Diencephalon (tissue), 1 donor: ENCODE measurements around the gene ZNF578. TPM values are rescaled to one million over a fixed set of nuclear protein-coding genes. Genes with fewer than 3 reads are reported as not detected.

ENCODE experiments used
- total RNA-seq: library from RNA; depleted of rRNA; stranded (reverse); fragments of >200 nt; gene quantifications from one replicate; pipeline ENCODE4 v1.2.3, GENCODE V29; 2014

Gene ZNF578
- total RNA-seq, result 32.5 TPM

DNA sequence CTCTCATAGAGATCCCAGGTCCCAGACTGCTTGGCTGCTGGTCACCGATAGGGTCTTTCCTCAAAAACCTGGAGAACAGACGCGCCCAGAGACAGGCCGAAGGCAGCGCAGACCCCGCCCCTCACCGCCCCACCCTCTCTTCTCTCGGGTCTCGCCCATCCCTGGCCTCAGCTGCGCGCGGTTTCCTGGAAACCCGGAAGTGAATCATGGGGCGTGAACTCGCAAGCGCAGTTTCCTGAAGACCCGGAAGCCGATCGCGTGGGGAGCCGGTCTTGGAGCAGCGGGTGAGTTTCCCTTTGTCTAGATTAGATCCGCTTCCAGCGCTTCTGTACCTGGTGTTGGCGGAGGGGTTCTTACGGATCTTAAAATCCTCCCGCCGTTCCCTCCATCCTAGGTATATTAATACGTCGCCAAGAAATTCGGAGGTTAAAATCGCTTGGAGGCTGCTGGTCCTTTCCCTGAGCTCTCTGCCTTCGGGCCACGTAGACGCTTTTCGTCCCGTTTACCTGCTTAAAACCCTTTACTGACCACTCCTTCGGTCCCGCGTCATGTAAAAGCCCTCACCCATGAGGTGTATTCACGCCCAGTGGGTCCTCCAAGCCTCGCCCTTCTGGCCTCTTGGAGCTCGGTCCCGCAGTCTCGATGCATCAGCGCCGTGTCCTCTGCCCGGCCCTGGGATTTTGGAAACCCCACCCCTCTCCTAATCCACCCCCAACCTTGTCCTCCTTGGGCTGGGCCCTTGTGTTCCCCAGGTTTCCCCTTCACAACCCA is at the start of gene ZNF578:
Gene ZNF578 (plus strand): TSS at position 230 of the 771 bp plus-strand sequence. CDS start 48,293 bp downstream, outside the sequence.

GRCh38 chr19:52428937-52429336 is 24.4 kb upstream of the ZNF578 start, which contains the start of gene ZNF534:
TSS of gene ZNF534 (plus strand) at chr19:52429148. CDS start at chr19:52431475, 2,327 bp downstream.

DNA sequence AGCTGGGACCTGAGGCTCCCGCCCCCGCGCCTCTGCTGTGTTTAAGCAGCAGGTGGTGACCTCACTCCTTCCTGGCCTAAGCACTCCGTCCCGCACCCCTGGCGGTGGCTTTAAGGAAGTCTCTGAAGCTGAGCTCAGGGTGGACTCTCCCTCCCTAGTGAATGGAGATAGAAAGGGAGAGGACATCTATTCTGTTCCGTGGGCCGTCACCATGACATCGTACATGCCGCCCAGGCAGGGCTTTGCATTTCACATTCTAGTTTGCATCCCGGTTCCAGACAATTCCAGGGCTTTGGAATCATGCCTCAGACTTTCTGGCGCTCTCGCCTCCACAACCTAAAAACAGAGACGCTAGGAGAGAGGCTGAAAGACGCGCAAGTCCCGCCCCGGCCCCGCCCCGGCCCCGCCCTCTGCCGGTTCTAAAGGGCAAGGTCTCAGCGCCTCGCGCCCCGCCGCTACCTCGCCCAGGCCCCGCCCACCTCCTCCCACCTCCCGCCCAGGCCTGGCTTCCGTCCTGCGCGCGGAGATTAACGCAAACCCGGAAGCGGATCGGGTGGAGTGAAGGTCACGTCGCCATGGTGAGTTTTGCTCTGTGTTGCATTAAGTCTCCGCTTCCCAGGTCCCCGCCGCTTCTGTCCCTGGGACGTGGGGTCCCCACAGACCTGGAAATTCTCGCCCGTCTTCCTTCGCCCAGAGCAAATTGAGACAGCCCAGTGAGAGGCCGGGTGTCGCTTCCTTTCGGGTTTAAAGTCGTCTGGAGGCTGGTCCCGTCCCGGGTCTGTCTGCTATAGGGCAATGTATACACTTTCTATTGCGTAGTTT is 74.0 kb downstream of the ZNF578 start, which contains the start of gene ZNF808:
Gene ZNF808 (plus strand): TSS at position 535 of the 822 bp plus-strand sequence. CDS start 15,617 bp downstream, outside the sequence.

Other genes with a start within 250 kb of the ZNF578 start
- gene ZNF766, start 184.0 kb upstream of the ZNF578 start, total RNA-seq, result 11.5 TPM
- 10.8 TPM for gene ZNF480, start 156.4 kb upstream of the ZNF578 start, total RNA-seq
- 21.7 TPM for gene ZNF610, start 117.3 kb upstream of the ZNF578 start, total RNA-seq
- 128 TPM for gene ZNF880, start 83.6 kb upstream of the ZNF578 start, total RNA-seq
- 72.9 TPM for gene ZNF528, start 55.7 kb upstream of the ZNF578 start, total RNA-seq
- gene ZNF534, start 24.4 kb upstream of the ZNF578 start, total RNA-seq, result 2.8 TPM
- gene ZNF808, start 74.1 kb downstream of the ZNF578 start, total RNA-seq, result 36.2 TPM
- gene ZNF701, start 116.7 kb downstream of the ZNF578 start, total RNA-seq, result 24.7 TPM
- gene ZNF83, start 184.8 kb downstream of the ZNF578 start, total RNA-seq, result 48.9 TPM